Suprapubic skin (tissue), 4 donors: ENCODE measurements around the gene LTO1. TPM values are rescaled to one million over a fixed set of nuclear protein-coding genes. Genes with fewer than 3 reads are reported as not detected.

Experiments
- DNase-seq, 2 donors: peaks; one replicate each; pipeline ENCODE4 v3.0.0-alpha.2; 2019; ENCODE audit warnings: low spot score in 2 of 2
- H3K27ac ChIP-seq: fragments of 200-600 bp; sonication (generic); one replicate; pipeline ENCODE4 v1.5.1; 2019
- H3K27me3 ChIP-seq: fragments of 200-600 bp; sonication (generic); one replicate; pipeline ENCODE4 v1.5.1; 2019
- H3K36me3 ChIP-seq: fragments of 200-600 bp; sonication (generic); one replicate; pipeline ENCODE4 v1.5.1; 2019
- H3K4me1 ChIP-seq: fragments of 200-600 bp; sonication (generic); one replicate; pipeline ENCODE4 v1.5.1; 2019
- H3K4me3 ChIP-seq: fragments of 200-600 bp; sonication (generic); one replicate; pipeline ENCODE4 v1.5.1; 2019; ENCODE audit warnings: mild to moderate bottlenecking
- H3K9me3 ChIP-seq: fragments of 200-600 bp; sonication (generic); one replicate; pipeline ENCODE4 v1.5.1; 2019
- CTCF ChIP-seq, 2 donors: fragments of 200-600 bp in 1 of 2; fragments of 450-650 bp in 1 of 2; sonication (generic) in 1 of 2; IDR thresholded peaks; one replicate each; pipeline ENCODE4 v1.5.1; 2016 to 2019; ENCODE audit warnings: antibody characterized with exemption in 2 of 2, mild to moderate bottlenecking in 1 of 2, moderate library complexity in 1 of 2
- EP300 ChIP-seq: sonication (generic); formaldehyde crosslinking; IDR thresholded peaks from one replicate; pipeline ENCODE4 v1.6.1; 2017; ENCODE audit warnings: antibody characterized with exemption
- POLR2A ChIP-seq, 2 donors: fragments of 450-650 bp; IDR thresholded peaks; one replicate each; pipeline ENCODE4 v1.6.1; 2017; ENCODE audit warnings: antibody characterized with exemption in 2 of 2, mild to moderate bottlenecking in 2 of 2, moderate library complexity in 2 of 2
- POLR2AphosphoS5 ChIP-seq, 3 donors: sonication (generic); formaldehyde crosslinking; IDR thresholded peaks; one replicate each; pipeline ENCODE4 v1.6.1; 2017; ENCODE audit warnings: antibody characterized with exemption in 3 of 3
- WGBS: methylation state at CpG from one replicate; pipeline ENCODE4 v1.1.5; 2018; 5-methylcytosine and 5-hydroxymethylcytosine counted together
- total RNA-seq, 4 donors: library from RNA; depleted of rRNA; stranded (reverse); fragments of >200 nt; gene quantifications; one replicate each; pipeline ENCODE4 v1.1.0, GENCODE V29; 2016

The LTO1 gene
- total RNA-seq, 4 donors from 2014 or later, result 20.6 to 41.4 (median 22.7) TPM

GRCh38 chr11:69646493-69647389, 28.4 kb downstream of the LTO1 start:
- peak in 1 of 2 donors; percentile 55 for DNase-seq
- 85% methylated on average over 25 of the region's 32 CpGs for WGBS
- Histone ChIP-seq H3K9me3 (no peaks in the 10 kb centered on the region), H3K27me3 (no peaks in the 10 kb centered on the region), H3K4me1 (peaks cover 32% of the 10 kb centered on the region), H3K27ac (no peak overlapping the region), H3K4me3 (no peak overlapping the region), H3K36me3 (peaks cover 50% of the 10 kb centered on the region)
- TF ChIP-seq CTCF (IDR thresholded peaks at IDR 0.05) (no peak), EP300 (no peak), POLR2A (IDR thresholded peaks at IDR 0.05) (no peak), POLR2AphosphoS5 (IDR thresholded peaks at IDR 0.05) (no peak)

GRCh38 chr11:69645801-69646492, 29.2 kb downstream of the LTO1 start:
- WGBS, result 76% methylated on average over 24 of the region's 30 CpGs

GRCh38 chr11:69644962-69645675, 30.0 kb downstream of the LTO1 start:
- TF ChIP-seq CTCF (IDR thresholded peaks at IDR 0.05), result no peak
- no peak for TF ChIP-seq POLR2AphosphoS5 (IDR thresholded peaks at IDR 0.05)
- TF ChIP-seq EP300, result no peak
- no peak for TF ChIP-seq POLR2A (IDR thresholded peaks at IDR 0.05)
- 100% methylated on average over 2 of the region's 20 CpGs for WGBS

More at GRCh38 chr11:69645801-69646492, 29.2 kb downstream of the LTO1 start:
- H3K27me3 ChIP-seq, result no peaks in the 10 kb centered on the region
- no peak overlapping the region for H3K27ac ChIP-seq
- no peaks in the 10 kb centered on the region for H3K9me3 ChIP-seq
- no peak overlapping the region for H3K4me3 ChIP-seq
- peak in 1 of 2 donors; percentile 59 for DNase-seq
- peaks cover 42% of the 10 kb centered on the region for H3K36me3 ChIP-seq
- H3K4me1 ChIP-seq, result peaks cover 33% of the 10 kb centered on the region
- TF ChIP-seq CTCF (IDR thresholded peaks at IDR 0.05) (no peak), EP300 (no peak), POLR2AphosphoS5 (IDR thresholded peaks at IDR 0.05) (no peak), POLR2A (IDR thresholded peaks at IDR 0.05) (no peak)

GRCh38 chr11:69644071-69644961, 30.8 kb downstream of the LTO1 start:
- Histone ChIP-seq H3K36me3 (peaks cover 30% of the 10 kb centered on the region), H3K27me3 (no peaks in the 10 kb centered on the region), H3K4me1 (peaks cover 50% of the 10 kb centered on the region), H3K27ac (peak overlapping the region; percentile 17), H3K4me3 (peak overlapping the region; percentile 97), H3K9me3 (no peaks in the 10 kb centered on the region)
- 41% methylated on average over 9 of the region's 24 CpGs for WGBS
- no peak for TF ChIP-seq EP300
- TF ChIP-seq POLR2A (IDR thresholded peaks at IDR 0.05), result no peak
- TF ChIP-seq POLR2AphosphoS5 (IDR thresholded peaks at IDR 0.05), result no peak
- no peak for TF ChIP-seq CTCF (IDR thresholded peaks at IDR 0.05)
- peak in 1 of 2 donors; percentile 79 for DNase-seq

More at GRCh38 chr11:69644962-69645675, 30.0 kb downstream of the LTO1 start:
- Histone ChIP-seq H3K27ac (peak overlapping the region; percentile 17), H3K4me1 (peaks cover 42% of the 10 kb centered on the region), H3K36me3 (peaks cover 36% of the 10 kb centered on the region), H3K27me3 (no peaks in the 10 kb centered on the region), H3K4me3 (peak overlapping the region; percentile 97), H3K9me3 (no peaks in the 10 kb centered on the region)
- DNase-seq, result peak in 1 of 2 donors; percentile 62
